SU-DHL-6 (cell line): ENCODE results near the gene FIGN.

Experiments
- H2AFZ ChIP-seq: fragments of 200-600 bp; sonication (generic); 2 replicates; pipeline ENCODE4 v1.6.1; 2014; ENCODE audit warnings: low read depth, mild to moderate bottlenecking, moderate library complexity, mixed read lengths, antibody characterized with exemption, low read length; ENCODE audit not compliant: severe bottlenecking
- H3F3A ChIP-seq: fragments of 200-600 bp; shearing (Covaris generic); 2 replicates; pipeline ENCODE4 v1.6.0; 2016; ENCODE audit warnings: antibody characterized with exemption, mild to moderate bottlenecking; ENCODE audit not compliant: insufficient read depth
- H3K27ac ChIP-seq: fragments of 200-600 bp; sonication (generic); 2 replicates; pipeline ENCODE4 v1.5.1; 2016; ENCODE audit warnings: low read depth, mild to moderate bottlenecking, low read length, moderate library complexity, mixed read lengths
- H3K27me3 ChIP-seq: fragments of 200-600 bp; sonication (generic), shearing (Covaris generic); 2 replicates; pipeline ENCODE4 v1.6.0; 2014; ENCODE audit warnings: mild to moderate bottlenecking, low read length
- H3K36me3 ChIP-seq: fragments of 200-600 bp; sonication (generic); 2 replicates; pipeline ENCODE4 v1.6.1; 2014; ENCODE audit warnings: mild to moderate bottlenecking, low read length, mixed read lengths
- H3K4me2 ChIP-seq: fragments of 300-600, 200-600 bp; shearing (Covaris generic), sonication (generic); 2 replicates; pipeline ENCODE4 v1.6.0; 2014; ENCODE audit warnings: low read length, low read depth, mild to moderate bottlenecking; ENCODE audit not compliant: poor library complexity, severe bottlenecking
- H3K4me3 ChIP-seq: fragments of 200-600 bp; sonication (generic); 2 replicates; pipeline ENCODE4 v1.5.1; 2014; ENCODE audit warnings: antibody characterized with exemption, low read length, mild to moderate bottlenecking, mixed read lengths; ENCODE audit not compliant: insufficient read depth, poor library complexity, severe bottlenecking
- H3K79me2 ChIP-seq: fragments of 200-600 bp; sonication (generic); 2 replicates; pipeline ENCODE4 v1.6.1; 2014; ENCODE audit warnings: mild to moderate bottlenecking, low read length, moderate library complexity; ENCODE audit not compliant: insufficient read depth
- H3K9ac ChIP-seq: fragments of 200-600 bp; sonication (generic); 2 replicates; pipeline ENCODE4 v1.7.0; 2014; ENCODE audit warnings: mild to moderate bottlenecking, low read length
- H3K9me2 ChIP-seq: fragments of 200-600 bp; sonication (generic); replicated peaks from 2 replicates; pipeline ENCODE4 v1.6.1; 2014; ENCODE audit warnings: low read length; ENCODE audit not compliant: insufficient read depth
- H3K9me3 ChIP-seq: fragments of 200-600 bp; sonication (generic); 2 replicates; pipeline ENCODE4 v1.6.1; 2014; ENCODE audit warnings: low read length, mixed read lengths; ENCODE audit not compliant: insufficient read depth
- H4K20me1 ChIP-seq: fragments of 200-600 bp; sonication (generic); 2 replicates; pipeline ENCODE4 v1.6.1; 2014; ENCODE audit warnings: low read depth, mild to moderate bottlenecking, antibody characterized with exemption, low read length, moderate library complexity, mixed read lengths
- EZH2phosphoT487 ChIP-seq: fragments of 200-600 bp; sonication (generic), shearing (Covaris generic); conservative IDR thresholded peaks from 2 replicates; pipeline ENCODE4 v1.6.1; 2018; ENCODE audit warnings: mild to moderate bottlenecking, antibody characterized with exemption, low read length, moderate library complexity, mixed read lengths
- TF ChIP-seq, protein P1 (sequence below): fragments of 200-600 bp; sonication (generic); IDR thresholded peaks from one replicate; pipeline ENCODE4 v1.5.1; 2017; ENCODE audit warnings: antibody characterized with exemption, mild to moderate bottlenecking, low read length, moderate library complexity; ENCODE audit not compliant: insufficient read depth, poor library complexity, severe bottlenecking

Gene FIGN

DNA sequence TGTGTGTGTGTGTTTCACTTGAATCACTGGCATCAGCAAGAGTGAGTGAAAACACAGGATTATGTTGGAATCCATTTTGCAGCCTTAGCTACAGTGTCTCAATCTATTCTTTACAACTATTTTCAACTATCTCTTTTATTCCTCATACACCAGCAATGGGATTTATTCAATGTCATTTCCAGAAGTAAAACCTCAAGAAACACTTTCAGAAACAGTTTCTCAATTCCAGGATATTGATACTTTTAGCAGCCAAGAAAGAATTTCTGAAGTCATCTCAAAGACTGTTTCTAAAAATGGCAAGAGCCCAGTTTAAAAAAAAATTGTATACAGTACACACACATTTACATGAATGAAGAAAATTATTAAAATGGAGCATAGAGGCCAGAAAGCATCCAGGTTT is 171.6 kb downstream of the FIGN start:
- no peak overlapping the region for H2AFZ ChIP-seq
- no peaks in the 10 kb centered on the region for H3K79me2 ChIP-seq
- no peaks in the 10 kb centered on the region for H3F3A ChIP-seq
- no peaks in the 10 kb centered on the region for H3K9me3 ChIP-seq
- H4K20me1 ChIP-seq: no peaks in the 10 kb centered on the region
- H3K27ac ChIP-seq: no peak overlapping the region
- no peaks in the 10 kb centered on the region for H3K36me3 ChIP-seq
- no peaks in the 10 kb centered on the region for H3K27me3 ChIP-seq
- H3K9me2 ChIP-seq: no peaks in the 10 kb centered on the region
- no peak overlapping the region for H3K4me3 ChIP-seq
- no peak overlapping the region for H3K9ac ChIP-seq
- TF ChIP-seq, protein P1, sequence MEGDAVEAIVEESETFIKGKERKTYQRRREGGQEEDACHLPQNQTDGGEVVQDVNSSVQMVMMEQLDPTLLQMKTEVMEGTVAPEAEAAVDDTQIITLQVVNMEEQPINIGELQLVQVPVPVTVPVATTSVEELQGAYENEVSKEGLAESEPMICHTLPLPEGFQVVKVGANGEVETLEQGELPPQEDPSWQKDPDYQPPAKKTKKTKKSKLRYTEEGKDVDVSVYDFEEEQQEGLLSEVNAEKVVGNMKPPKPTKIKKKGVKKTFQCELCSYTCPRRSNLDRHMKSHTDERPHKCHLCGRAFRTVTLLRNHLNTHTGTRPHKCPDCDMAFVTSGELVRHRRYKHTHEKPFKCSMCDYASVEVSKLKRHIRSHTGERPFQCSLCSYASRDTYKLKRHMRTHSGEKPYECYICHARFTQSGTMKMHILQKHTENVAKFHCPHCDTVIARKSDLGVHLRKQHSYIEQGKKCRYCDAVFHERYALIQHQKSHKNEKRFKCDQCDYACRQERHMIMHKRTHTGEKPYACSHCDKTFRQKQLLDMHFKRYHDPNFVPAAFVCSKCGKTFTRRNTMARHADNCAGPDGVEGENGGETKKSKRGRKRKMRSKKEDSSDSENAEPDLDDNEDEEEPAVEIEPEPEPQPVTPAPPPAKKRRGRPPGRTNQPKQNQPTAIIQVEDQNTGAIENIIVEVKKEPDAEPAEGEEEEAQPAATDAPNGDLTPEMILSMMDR: no peak
- no peak for TF ChIP-seq EZH2phosphoT487
- H3K4me2 ChIP-seq: no peak overlapping the region

DNA sequence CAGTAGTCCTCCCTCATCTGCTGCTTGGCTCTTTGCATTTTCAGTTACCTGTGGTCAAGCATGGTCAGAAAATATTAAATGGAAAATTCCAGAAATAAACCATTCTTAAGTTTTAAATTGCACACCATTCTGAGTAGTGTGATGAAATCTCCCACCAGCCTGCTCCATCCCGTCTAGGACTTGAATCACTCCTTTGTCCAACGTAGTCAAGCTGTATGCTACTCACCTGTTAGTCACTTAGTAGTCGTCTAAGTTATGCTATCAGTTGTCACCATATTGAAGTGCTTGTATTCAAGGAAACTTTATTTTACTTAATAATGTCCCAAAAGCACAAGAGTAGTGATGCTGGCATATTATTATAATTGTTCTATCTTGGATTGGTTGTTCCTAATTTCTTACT is 172.5 kb downstream of the FIGN start:
- no peak overlapping the region for H2AFZ ChIP-seq
- no peak overlapping the region for H3K4me2 ChIP-seq
- H3K27ac ChIP-seq: no peak overlapping the region
- H3K9me2 ChIP-seq: no peaks in the 10 kb centered on the region
- TF ChIP-seq EZH2phosphoT487: no peak
- TF ChIP-seq, protein P1: no peak
- H3K9ac ChIP-seq: no peak overlapping the region
- H3F3A ChIP-seq: no peaks in the 10 kb centered on the region
- H3K9me3 ChIP-seq: no peaks in the 10 kb centered on the region
- H3K79me2 ChIP-seq: no peaks in the 10 kb centered on the region
- H4K20me1 ChIP-seq: no peaks in the 10 kb centered on the region
- H3K36me3 ChIP-seq: no peaks in the 10 kb centered on the region
- H3K4me3 ChIP-seq: no peak overlapping the region
- no peaks in the 10 kb centered on the region for H3K27me3 ChIP-seq

DNA sequence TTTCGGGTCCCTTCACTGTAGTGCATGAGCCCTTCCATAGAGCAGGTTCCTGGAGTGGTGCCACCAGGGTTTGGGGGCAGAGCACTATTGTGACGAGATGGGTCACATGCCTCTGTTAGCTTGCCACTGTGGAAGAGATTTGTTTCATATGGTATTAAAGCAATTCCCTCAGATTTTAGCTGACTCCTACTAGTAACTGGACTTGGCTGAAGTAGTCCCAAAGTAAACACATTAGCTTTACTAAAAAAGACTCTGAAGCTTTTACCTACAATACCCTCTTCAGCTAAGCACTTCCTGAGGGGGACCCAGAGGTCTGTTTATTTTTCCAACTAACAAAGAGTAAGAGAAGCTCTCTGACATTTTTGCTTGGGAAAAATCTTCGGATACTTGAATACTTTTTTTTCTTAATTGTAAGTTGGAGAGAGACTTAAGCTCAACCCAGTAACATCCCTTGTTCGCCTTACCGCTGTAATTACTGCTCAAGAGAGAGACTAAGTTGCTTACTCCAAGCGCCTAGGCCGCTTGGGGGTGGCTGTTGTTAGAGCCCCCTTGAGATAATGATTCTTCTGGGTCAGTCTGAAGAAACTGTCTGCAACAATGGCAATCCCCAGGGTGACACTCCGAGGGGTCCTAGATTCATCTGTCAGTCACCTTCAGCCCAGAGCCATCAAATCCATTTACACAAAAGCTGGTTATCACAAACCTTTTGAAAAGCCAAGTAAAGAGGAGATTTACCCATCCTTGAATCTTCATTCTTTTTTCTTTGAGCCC is 177.4 kb downstream of the FIGN start:
- Histone ChIP-seq H4K20me1 (no peaks in the 10 kb centered on the region), H3K9me2 (no peaks in the 10 kb centered on the region), H3K36me3 (no peaks in the 10 kb centered on the region), H3K79me2 (no peaks in the 10 kb centered on the region), H3K4me3 (no peak overlapping the region), H3K9me3 (no peaks in the 10 kb centered on the region), H3K27ac (no peak overlapping the region), H3K27me3 (no peaks in the 10 kb centered on the region), H3F3A (no peaks in the 10 kb centered on the region), H3K4me2 (no peak overlapping the region), H3K9ac (no peak overlapping the region), H2AFZ (no peak overlapping the region)
- TF ChIP-seq EZH2phosphoT487: no peak
- TF ChIP-seq, protein P1: no peak
